Mesodermal cell (in vitro differentiated cells): ENCODE results near the gene LGALS7B.
"Not testable (repeated sequence)": the region's sequence is repeated elsewhere in the genome, so short reads cannot be mapped to it uniquely, and the experiment has no call there.

Experiments
- H3K27ac ChIP-seq: 2 replicates; pipeline ENCODE4 v1.7.0; 2013; ENCODE audit warnings: mild to moderate bottlenecking, low read depth, low read length, moderate library complexity; ENCODE audit not compliant: severe bottlenecking
- H3K36me3 ChIP-seq: 2 replicates; pipeline ENCODE4 v1.7.1; 2013; ENCODE audit warnings: mild to moderate bottlenecking, low read length, moderate library complexity; ENCODE audit not compliant: control insufficient read depth, insufficient read depth
- H3K4me1 ChIP-seq: one replicate; pipeline ENCODE4 v1.7.1; 2013; ENCODE audit warnings: mild to moderate bottlenecking, low read length; ENCODE audit not compliant: insufficient read depth, control insufficient read depth, poor library complexity, severe bottlenecking
- H3K4me3 ChIP-seq: 2 replicates; pipeline ENCODE4 v1.7.0; 2013; ENCODE audit warnings: low read length, control low read depth, mild to moderate bottlenecking; ENCODE audit not compliant: insufficient read depth, poor library complexity, severe bottlenecking; ENCODE audit errors: extremely low read depth
- H3K9me3 ChIP-seq: 2 replicates; pipeline ENCODE4 v1.7.1; 2013; ENCODE audit warnings: mild to moderate bottlenecking, low read length, moderate library complexity; ENCODE audit not compliant: control insufficient read depth
- whole genome bisulfite sequencing, 2 experiments: methylation state at CpG; one replicate each; pipeline ENCODE4 v1.1.5; 2013; ENCODE audit warnings: missing lambda C conversion rate in 2 of 2; ENCODE audit not compliant: insufficient coverage in 2 of 2; 5-methylcytosine and 5-hydroxymethylcytosine counted together

LGALS7B gene

DNA sequence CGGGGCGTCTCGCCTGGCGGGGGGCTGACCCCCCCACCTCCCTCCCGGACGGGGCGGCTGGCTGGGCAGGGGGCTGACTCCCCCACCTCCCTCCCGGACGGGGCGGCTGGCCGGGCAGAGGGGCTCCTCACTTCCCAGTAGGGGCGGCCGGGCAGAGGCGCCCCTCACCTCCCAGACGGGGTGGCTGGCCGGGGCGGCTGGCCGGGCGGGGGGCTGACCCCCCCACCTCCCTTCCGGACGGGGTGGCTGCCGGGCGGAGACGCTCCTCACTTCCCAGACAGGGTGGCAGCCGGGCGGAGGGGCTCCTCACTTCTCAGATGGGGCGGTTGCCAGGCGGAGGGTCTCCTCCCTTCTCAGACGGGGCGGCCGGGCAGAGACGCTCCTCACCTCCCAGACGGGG, 8.8 kb downstream of the LGALS7B start:
- H3K4me3 ChIP-seq, H3K9me3 ChIP-seq, H3K27ac ChIP-seq, H3K36me3 ChIP-seq, H3K4me1 ChIP-seq: not testable (repeated sequence)
- no CpG with 5 or more reads among the region's 33 CpGs for WGBS, 2 experiments

DNA sequence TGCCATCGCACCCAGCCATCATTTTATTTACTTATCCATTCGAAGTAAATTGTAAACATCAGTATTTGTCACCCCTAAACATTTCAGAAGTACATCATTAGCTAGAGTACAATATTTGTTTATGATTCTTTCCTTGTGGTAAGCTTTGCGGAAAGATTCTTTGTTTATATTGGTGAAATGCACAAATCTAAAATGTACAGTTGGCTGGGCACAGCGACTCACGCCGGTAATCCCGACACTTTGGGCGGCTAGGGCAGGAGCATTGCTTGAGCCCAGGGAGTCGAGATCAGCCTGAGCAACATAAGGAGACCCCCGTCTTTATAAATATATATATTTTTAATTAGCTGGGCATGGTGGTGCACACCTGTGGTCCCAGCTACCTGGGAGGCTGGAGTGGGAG, 10.1 kb downstream of the LGALS7B start:
- Histone ChIP-seq H3K4me1 (no peaks in the 10 kb centered on the region), H3K36me3 (no peaks in the 10 kb centered on the region), H3K4me3 (no peak overlapping the region), H3K9me3 (no peaks in the 10 kb centered on the region), H3K27ac (no peak overlapping the region)
- WGBS, 2 experiments: 83 to 94% methylated on average over 4 to 7 of the region's 10 CpGs

DNA sequence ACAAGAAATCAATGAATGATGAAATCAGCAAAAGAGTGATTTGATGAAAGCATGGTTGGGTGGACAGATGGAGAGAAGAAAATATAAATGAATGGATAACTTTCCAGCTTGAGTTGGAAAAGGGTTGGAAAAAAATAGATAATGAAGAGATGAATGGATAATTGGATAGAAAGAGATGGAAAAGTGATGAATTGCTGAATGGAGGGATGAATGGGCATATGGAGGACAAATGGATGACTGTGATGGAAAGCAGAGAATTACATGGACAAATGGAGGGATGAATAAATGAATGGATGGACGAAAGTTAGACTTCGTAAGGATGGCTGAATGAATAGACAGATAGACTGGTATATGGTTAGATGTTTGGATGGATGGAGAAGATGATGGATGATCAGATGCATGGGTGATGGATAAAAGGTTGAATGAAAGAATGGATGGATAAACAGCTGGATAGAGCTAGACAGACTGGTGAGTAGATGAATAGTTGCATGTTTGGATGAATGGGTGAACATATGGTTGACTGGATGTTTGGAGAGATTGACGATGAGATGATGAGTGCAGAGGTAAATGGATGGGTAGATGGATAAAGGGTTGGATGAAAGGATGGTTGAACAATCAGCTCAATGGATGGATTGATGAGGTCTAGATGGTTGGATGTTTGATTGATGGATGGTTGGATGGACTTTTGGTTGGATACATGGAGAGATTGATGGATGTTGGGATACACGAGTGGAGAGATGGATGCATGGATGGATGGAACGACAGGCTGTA, 11.8 kb downstream of the LGALS7B start:
- H3K9me3 ChIP-seq: no peaks in the 10 kb centered on the region
- no peaks in the 10 kb centered on the region for H3K36me3 ChIP-seq
- H3K4me1 ChIP-seq: peaks cover 5% of the 10 kb centered on the region
- no peak overlapping the region for H3K27ac ChIP-seq
- no peak overlapping the region for H3K4me3 ChIP-seq
- WGBS, 2 experiments: 79 to 87% methylated on average over 4 to 5 of the region's 5 CpGs

DNA sequence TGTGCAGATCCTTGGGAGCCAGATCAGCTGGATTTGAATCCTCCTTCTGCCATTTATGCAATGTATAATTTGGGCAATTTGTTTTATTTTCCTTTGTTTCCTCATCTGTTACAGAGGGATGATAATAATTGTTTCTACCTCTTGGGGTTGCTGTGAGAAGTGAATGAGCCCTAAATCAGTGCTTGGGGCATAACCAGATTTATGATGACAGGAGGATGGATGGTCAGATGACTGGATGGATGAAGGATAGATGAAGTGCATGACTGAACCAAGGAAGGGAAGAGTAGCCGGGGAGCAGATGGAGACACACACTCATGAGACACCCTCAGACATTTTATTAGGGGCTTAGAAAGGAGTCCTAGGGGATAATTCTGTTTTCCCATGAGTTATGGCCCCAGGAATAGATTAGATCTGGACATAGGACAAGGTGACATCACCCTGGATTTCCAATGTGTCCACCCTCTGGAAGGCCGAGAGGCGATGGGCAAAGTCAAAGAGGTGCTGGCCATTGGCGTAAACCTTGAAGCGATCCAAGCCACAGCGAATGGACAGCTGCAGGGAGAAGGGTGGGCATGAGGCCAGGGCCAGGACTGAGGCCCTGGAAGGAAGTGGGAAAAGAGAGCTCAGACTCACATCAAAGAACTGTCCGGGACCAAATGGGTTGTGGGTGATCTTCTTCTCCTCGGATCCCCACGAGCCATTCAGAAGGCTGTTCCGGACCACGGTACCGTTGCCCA, 12.5 kb downstream of the LGALS7B start:
- H3K27ac ChIP-seq: no peak overlapping the region
- WGBS, 2 experiments: 98% methylated on average over 6 to 12 of the region's 12 CpGs
- H3K4me1 ChIP-seq: peaks cover 5% of the 10 kb centered on the region
- H3K9me3 ChIP-seq: no peaks in the 10 kb centered on the region
- no peaks in the 10 kb centered on the region for H3K36me3 ChIP-seq
- H3K4me3 ChIP-seq: no peak overlapping the region

GRCh38 chr19:38803543-38803942, 14.5 kb downstream of the LGALS7B start:
- WGBS, 2 experiments: 94 to 100% methylated on average over 3 of the region's 10 CpGs
- Histone ChIP-seq H3K9me3 (no peaks in the 10 kb centered on the region), H3K27ac (no peak overlapping the region), H3K4me3 (no peak overlapping the region), H3K4me1 (peaks cover 5% of the 10 kb centered on the region), H3K36me3 (no peaks in the 10 kb centered on the region)

DNA sequence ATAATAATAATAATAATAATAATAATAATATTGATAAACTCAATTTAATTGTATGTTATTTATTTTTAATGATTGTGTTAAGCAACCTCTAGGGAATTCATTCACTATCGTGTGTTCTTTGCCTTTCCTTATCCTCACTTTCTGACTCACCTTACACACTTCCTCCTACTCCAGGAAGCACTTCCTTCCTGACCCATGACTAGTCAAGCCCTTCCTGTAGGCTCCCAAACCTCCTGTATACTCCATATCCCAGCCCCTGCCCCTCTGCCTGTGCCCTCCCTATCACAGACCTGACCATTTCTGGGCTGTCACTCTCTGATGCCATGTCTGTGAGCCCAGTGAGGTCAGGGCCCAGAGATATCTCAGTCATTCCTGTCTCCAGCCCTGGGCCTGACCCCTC, 16.2 kb downstream of the LGALS7B start:
- no peaks in the 10 kb centered on the region for H3K9me3 ChIP-seq
- no peak overlapping the region for H3K4me3 ChIP-seq
- H3K27ac ChIP-seq: no peak overlapping the region
- H3K36me3 ChIP-seq: no peaks in the 10 kb centered on the region
- H3K4me1 ChIP-seq: peaks cover 5% of the 10 kb centered on the region
- WGBS, 2 experiments: 88 to 89% methylated on average over 1 of the region's 1 CpG

DNA sequence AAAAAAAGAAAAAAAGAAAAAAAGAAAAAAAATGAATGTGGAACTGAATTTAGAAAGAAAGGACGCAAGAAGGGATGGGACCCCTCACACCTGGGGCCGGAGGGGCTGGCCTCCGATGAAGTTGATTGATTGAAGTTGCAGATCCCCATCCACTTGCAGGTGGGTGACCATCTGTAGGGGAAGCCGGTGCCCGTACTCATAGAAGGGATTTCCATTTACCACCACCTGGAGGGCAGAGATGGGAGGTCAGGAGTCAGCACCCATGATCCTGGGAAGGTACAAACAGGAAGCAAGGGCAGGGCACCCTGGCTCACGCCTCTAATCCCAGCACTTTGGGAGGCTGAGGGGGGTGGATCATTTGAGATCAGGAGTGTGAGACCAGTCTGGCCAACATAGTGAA, 17.4 kb downstream of the LGALS7B start:
- Histone ChIP-seq H3K9me3 (no peaks in the 10 kb centered on the region), H3K27ac (no peak overlapping the region), H3K4me3 (no peak overlapping the region), H3K36me3 (no peaks in the 10 kb centered on the region), H3K4me1 (peaks cover 5% of the 10 kb centered on the region)
- WGBS, 2 experiments: 87 to 97% methylated on average over 4 to 5 of the region's 6 CpGs

- WGBS, 2 experiments: 67 to 93% methylated on average over 1 to 4 of the region's 18 CpGs
- H3K27ac ChIP-seq, H3K36me3 ChIP-seq, H3K4me1 ChIP-seq, H3K9me3 ChIP-seq, H3K4me3 ChIP-seq: not testable (repeated sequence)
These were observed 18.5 kb downstream of the LGALS7B start for GRCh38 chr19:38807374-38808098.

DNA sequence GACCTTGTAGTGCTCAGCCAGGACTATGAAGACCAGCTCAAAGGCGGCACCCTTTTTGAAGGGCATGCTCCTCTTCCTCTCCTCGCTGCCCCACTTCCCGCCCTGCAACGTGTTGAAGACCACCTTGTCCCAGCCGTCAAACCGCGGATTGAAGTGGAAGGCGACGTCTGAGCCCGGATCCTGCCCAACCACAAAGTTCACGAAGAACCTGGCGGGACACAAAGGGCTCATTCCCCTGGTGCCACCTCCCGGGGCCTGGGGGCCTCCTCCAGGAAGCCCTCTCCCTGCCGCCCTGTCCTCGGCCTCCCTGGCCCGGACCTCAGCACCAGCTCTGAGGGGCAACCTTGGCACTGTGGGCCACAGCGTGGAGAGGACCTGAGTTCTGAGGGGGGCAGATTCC, 19.7 kb downstream of the LGALS7B start:
- Histone ChIP-seq H3K27ac (no peak overlapping the region), H3K4me1 (peaks cover 5% of the 10 kb centered on the region), H3K9me3 (no peaks in the 10 kb centered on the region), H3K36me3 (no peaks in the 10 kb centered on the region), H3K4me3 (no peak overlapping the region)
- WGBS, 2 experiments: 96% methylated on average over 13 to 15 of the region's 17 CpGs

DNA sequence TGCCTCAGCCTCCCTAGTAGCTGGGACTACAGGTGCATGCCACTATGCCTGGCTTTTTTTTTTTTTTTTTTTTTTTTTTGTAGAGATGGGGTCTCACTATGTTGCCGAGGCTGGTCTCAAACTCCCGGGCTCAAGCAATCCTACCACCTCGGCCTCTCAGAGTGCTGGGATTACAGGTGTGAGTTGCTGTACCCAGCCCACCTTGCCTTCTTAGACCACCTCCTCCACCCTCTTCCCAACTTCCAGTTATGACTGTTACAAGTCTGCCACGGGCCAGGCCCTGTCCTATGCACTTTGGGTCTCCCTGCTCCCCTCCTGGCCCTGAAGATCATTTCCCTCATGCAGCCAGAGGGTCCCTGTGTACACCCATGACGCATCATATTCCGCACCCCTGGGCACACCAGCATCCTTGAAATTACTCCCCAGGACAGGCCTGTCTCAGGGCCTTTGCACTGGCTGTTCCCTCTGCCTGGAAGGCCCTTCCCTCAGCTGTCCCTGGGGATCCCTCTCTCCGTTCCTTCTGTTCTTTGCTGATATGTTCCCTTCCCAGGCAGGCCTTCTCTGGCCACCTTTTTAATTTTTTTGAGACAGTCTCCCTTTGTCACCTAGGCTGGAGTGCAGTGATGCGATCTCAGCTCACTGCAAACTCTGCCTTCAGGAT, 20.7 kb downstream of the LGALS7B start:
- Histone ChIP-seq H3K4me3 (no peak overlapping the region), H3K9me3 (no peaks in the 10 kb centered on the region), H3K36me3 (no peaks in the 10 kb centered on the region), H3K4me1 (peaks cover 5% of the 10 kb centered on the region), H3K27ac (no peak overlapping the region)
- 93 to 96% methylated on average over 6 of the region's 8 CpGs for WGBS, 2 experiments
